Measurements from ENCODE around the gene SMAGP.

DNA sequence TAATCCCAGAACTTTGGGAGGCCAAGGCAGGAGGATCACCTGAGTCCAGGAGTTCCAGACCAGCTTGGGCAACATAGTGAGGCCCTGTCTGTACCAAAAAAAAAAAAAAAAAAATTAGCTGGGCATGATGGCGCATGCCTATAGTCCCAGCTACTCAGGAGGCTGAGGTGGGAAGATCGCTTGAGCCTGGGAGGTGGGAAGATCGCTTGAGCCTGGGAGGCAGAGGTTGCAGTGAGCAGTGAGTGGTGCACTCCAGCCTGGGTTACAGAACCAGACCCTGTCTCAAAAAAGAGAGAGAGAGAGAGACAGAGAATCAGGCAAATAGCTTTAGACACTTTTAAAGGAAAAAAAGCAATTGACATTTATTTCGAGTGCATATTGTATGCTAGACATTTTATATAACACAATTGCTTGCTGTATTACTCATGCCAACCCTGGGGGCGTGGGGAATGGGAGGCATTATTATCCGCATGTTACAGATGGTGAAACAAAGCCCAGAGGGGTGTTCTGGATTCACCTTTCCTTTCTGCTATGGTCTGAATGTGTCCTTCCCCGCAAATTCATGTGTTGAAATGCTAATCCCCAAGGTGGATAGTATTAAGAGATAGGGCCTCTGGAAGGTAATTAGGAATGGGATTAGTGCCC lies 62.1 kb downstream of the SMAGP start:
- TF ChIP-seq POLR2A (IDR thresholded peaks at IDR 0.05; ENCODE audit: low read depth, low read length), result no peak
- TF ChIP-seq POLR2AphosphoS5 (IDR thresholded peaks at IDR 0.05; ENCODE audit: low read depth, low read length), result no peak
- TF ChIP-seq TAF1 (IDR thresholded peaks at IDR 0.05; ENCODE audit: borderline replicate concordance, low read depth, low read length), result no peak

Data from GM12892 (cell line).